AG04450 (cell line): ENCODE measurements around the gene TBXA2R. TPM values are rescaled to one million over a fixed set of nuclear protein-coding genes. Genes with fewer than 3 reads are reported as not detected.

Experiments
- CTCF ChIA-PET: fragments of 300-600, 350-600 bp; formaldehyde crosslinking; extraction: SDS; loops from one replicate; lab custom pipeline; 2022; ENCODE audit warnings: antibody characterized with exemption, inconsistent platforms; lab: Charles Lee
- POLR2A ChIA-PET: fragments of 350-600 bp; formaldehyde crosslinking; extraction: SDS; loops from one replicate; lab custom pipeline; 2021; ENCODE audit warnings: antibody characterized with exemption, inconsistent platforms; lab: Yijun Ruan, JAX
- DNase-seq: peaks from one replicate; pipeline ENCODE4 v3.0.0-alpha.2; 2011; ENCODE audit warnings: low read depth, low spot score
- H3K27ac ChIP-seq: one replicate; pipeline ENCODE4 v1.5.1; 2012; ENCODE audit warnings: low read depth, low read length, control low read depth
- H3K27me3 ChIP-seq: one replicate; pipeline ENCODE4 v1.6.0; 2012; ENCODE audit warnings: low read length; ENCODE audit not compliant: control insufficient read depth, insufficient read depth
- H3K4me3 ChIP-seq: 2 replicates; pipeline ENCODE4 v1.5.1; 2011; ENCODE audit warnings: mild to moderate bottlenecking, low read depth, low read length, control low read depth
- H3K9me3 ChIP-seq: 2 replicates; pipeline ENCODE4 v1.5.1; 2012; ENCODE audit warnings: low read length; ENCODE audit not compliant: control insufficient read depth, insufficient read depth
- polyA plus RNA-seq: library from polyadenylated mRNA; depleted of rRNA; stranded (reverse); fragments of >200 nt; gene quantifications from 2 replicates; pipeline ENCODE4 v1.2.3, GENCODE V29; 2011
- TF ChIP-seq, protein P1 (sequence below): IDR thresholded peaks from 2 replicates; pipeline ENCODE4 v1.5.1; 2011; ENCODE audit warnings: low read depth, low read length, control low read depth, inconsistent platforms

Gene TBXA2R
- polyA plus RNA-seq, 1 experiment = 0.84 TPM

DNA sequence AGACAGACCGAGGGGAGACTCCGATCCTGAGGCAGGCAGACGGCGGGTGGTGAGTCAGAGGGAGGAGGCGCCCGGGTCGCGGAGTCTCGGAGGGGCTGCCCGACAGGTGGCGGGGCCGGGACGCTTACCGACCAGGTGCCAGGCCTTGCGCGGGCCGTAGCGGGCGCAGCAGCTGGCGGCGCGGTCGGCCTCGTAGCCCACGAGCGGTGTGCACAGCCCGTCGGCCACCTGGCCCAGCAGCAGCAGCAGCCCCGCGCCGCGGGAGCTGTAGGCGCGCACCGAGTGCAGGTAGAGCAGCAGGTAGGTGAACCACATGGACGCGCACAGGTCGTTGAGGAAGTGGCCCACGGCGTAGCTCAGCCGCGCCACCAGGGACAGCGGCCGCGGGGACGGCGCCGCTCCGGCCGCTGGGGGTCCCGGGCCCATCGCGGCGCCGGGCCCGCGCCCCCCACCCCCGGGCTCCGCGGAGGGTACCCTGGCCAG is 49.7 kb downstream of the TBXA2R start:
- POLR2A ChIA-PET = interaction anchor here (0.6 kb wide), 1 partner anchor 16 kb away, joined by 7 read pairs; no protein-coding TSS in a partner anchor
- no peak for DNase-seq
- no peaks in the 10 kb centered on the region; the same call in 1 of the 2 replicates for H3K9me3 ChIP-seq

DNA sequence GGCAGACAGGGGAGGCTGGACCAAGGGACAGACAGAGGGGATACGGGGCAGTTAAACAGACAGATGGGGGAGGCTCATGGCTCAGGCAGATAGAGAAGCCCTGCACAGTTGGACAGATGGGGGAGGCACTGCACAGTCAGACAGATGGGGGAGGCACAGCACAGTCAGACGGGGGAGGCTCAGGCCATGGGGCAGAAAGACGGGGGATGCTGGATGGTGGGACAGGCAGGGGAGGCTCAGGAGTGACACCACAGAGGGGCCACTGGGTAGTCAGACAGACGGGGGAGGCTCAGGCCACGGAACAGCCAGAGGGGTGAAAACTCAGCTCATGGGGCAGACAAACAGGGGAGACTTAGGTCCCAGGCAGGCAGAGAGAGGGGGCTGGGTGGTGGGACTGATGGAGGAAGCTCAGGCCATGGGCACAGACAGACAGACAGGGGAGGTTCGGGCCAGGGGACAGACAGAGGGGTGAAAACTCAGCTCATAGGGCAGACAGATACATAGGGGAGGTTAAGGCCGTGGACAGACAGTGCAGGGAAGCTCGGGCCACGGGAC is 50.2 kb downstream of the TBXA2R start:
- CTCF ChIA-PET = interaction anchor here (1.4 kb wide), 1 partner anchor 10 kb away, joined by 4 read pairs; no protein-coding TSS in a partner anchor
- POLR2A ChIA-PET = interaction anchor here (0.6 kb wide), 1 partner anchor 16 kb away, joined by 7 read pairs; no protein-coding TSS in a partner anchor
- H3K4me3 ChIP-seq = peak overlapping the region; percentile 88
- H3K27ac ChIP-seq = no peak overlapping the region
- no peaks in the 10 kb centered on the region for H3K27me3 ChIP-seq
- TF ChIP-seq, protein P1, sequence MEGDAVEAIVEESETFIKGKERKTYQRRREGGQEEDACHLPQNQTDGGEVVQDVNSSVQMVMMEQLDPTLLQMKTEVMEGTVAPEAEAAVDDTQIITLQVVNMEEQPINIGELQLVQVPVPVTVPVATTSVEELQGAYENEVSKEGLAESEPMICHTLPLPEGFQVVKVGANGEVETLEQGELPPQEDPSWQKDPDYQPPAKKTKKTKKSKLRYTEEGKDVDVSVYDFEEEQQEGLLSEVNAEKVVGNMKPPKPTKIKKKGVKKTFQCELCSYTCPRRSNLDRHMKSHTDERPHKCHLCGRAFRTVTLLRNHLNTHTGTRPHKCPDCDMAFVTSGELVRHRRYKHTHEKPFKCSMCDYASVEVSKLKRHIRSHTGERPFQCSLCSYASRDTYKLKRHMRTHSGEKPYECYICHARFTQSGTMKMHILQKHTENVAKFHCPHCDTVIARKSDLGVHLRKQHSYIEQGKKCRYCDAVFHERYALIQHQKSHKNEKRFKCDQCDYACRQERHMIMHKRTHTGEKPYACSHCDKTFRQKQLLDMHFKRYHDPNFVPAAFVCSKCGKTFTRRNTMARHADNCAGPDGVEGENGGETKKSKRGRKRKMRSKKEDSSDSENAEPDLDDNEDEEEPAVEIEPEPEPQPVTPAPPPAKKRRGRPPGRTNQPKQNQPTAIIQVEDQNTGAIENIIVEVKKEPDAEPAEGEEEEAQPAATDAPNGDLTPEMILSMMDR = no peak
- DNase-seq = no peak
- no peaks in the 10 kb centered on the region; the same call in 1 of the 2 replicates for H3K9me3 ChIP-seq

More for the DNA sequence above, 49.7 kb downstream of the TBXA2R start:
- Histone ChIP-seq H3K27me3 (no peaks in the 10 kb centered on the region), H3K4me3 (peak overlapping the region; percentile 88), H3K27ac (no peak overlapping the region)
- CTCF ChIA-PET = interaction anchor here (0.5 kb wide), 1 partner anchor 55 kb away, joined by 5 read pairs; no protein-coding TSS in a partner anchor
- TF ChIP-seq, protein P1 = no peak

DNA sequence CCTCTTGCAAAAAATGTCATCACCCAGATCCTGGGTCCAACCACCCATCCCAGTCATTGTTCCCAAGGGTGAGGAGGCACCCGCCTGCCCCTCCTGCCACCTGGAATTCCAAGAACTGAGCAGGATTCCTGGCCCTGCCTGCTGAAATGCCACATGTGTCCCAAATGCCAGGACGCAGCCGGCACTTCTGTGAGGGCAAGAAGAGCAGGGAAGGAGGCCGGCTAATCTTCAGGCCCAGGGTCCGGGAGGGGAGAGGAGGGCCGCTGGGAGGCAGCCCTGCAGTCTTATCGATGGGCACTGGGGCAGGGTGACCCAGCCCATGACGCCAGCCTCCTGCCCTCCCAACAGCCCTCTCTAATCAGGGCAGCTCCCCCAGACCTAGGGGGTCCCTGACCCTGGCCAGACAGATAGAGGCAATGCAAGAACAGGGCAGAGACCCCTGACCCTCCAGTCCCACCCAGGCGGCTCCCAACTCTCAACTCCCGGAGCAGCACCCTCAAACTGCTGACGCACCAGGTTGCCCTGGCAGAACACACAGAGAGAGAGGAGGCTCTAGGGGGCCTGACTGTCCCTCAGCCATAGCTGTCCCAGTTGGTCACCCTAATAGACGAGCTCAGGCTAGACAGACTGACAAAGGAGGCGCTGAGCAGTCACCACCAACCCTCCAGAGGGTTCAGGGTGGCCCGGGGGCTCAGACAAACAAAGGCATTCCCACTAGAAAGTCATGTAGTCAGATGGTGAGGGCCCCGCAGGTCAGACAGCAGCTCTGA is 50.8 kb downstream of the TBXA2R start:
- peak overlapping the region; percentile 88 for H3K4me3 ChIP-seq
- CTCF ChIA-PET = interaction anchor here (0.6 to 1.4 kb wide), 2 partner anchors 9 to 432 kb away, joined by 4 read pairs; no protein-coding TSS in a partner anchor
- peaks cover 4% of the 10 kb centered on the region; the same call in 1 of the 2 replicates for H3K9me3 ChIP-seq
- POLR2A ChIA-PET = no interaction called here
- no peak for DNase-seq
- no peak overlapping the region for H3K27ac ChIP-seq
- TF ChIP-seq, protein P1 = no peak
- H3K27me3 ChIP-seq = no peaks in the 10 kb centered on the region

DNA sequence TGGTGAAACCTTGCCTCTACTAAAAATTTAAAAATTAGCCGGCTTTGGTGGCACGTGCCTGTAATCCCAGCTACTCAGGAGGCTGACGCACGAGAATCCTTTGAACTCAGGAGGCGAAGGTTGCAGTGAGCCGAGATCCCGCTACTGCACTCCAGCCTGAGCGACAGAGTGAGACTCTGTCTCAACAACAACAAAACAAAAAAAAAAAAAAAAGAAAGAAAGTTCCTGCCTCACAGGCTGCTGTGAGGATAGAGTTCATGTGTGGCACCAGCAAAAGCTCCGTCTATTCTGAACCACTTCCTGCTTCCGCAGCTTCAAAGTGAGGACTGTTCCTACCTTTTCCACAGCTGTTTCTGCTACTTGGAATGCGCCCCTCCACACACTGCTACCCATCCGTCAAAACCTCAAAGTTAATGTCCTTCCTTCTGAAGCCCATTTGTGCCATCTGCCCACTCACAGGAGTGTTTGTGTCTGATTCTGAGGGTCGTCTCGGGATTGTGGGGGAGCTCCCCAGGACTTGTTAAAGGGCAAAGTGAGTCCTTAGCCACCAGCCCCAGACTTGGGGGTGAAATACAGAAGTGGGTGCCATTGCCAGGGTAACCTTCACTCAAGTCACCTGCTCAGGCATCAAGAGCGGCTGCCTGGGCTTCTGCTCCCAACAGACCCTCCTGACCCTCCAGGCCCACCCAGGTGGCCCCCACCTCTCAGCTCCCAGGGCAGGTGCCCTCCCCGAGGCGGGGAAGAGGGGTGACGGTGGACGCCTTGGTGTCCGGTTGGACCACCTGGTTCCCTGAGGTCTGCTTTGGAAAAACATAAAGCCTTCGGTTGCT is 52.2 kb downstream of the TBXA2R start:
- CTCF ChIA-PET = interaction anchor here (1.1 kb wide), 1 partner anchor 9 kb away, joined by 4 read pairs; no protein-coding TSS in a partner anchor
- TF ChIP-seq, protein P1 = no peak
- Histone ChIP-seq H3K4me3 (no peak overlapping the region), H3K9me3 (peaks cover 5% of the 10 kb centered on the region; the same call in 1 of the 2 replicates), H3K27me3 (no peaks in the 10 kb centered on the region), H3K27ac (no peak overlapping the region)
- POLR2A ChIA-PET = interaction anchor here (0.5 to 0.6 kb wide), 2 partner anchors 14 to 472 kb away, joined by 3 to 4 read pairs; no protein-coding TSS in a partner anchor
- no peak for DNase-seq
